Progenitor cell of endocrine pancreas (in vitro differentiated cells): ENCODE measurements around the gene DDIAS. TPM values are rescaled to one million over a fixed set of nuclear protein-coding genes. Genes with fewer than 3 reads are reported as not detected.

Experiments used
- DNase-seq: peaks from one replicate; pipeline ENCODE4 v3.0.0; 2021; ENCODE audit warnings: low spot score; ENCODE audit not compliant: unreplicated experiment
- H3K27ac Mint-ChIP-seq: 2 replicates; pipeline ENCODE4 v1.8.0; 2021; ENCODE audit warnings: mild to moderate bottlenecking, moderate library complexity, mixed read lengths
- H3K27me3 Mint-ChIP-seq: 2 replicates; pipeline ENCODE4 v1.8.0; 2021; ENCODE audit warnings: mixed read lengths
- H3K36me3 Mint-ChIP-seq: 2 replicates; pipeline ENCODE4 v1.8.0; 2022; ENCODE audit warnings: mixed read lengths; ENCODE audit not compliant: insufficient read depth
- H3K4me1 Mint-ChIP-seq: 2 replicates; pipeline ENCODE4 v1.8.0; 2021; ENCODE audit warnings: low read depth, mixed read lengths
- H3K4me3 Mint-ChIP-seq: 2 replicates; pipeline ENCODE4 v1.8.0; 2021; ENCODE audit warnings: low read depth, mild to moderate bottlenecking, moderate library complexity, mixed read lengths
- H3K9me3 Mint-ChIP-seq: 2 replicates; pipeline ENCODE4 v1.8.0; 2021; ENCODE audit warnings: low read depth, mixed read lengths
- CTCF ChIP-seq: fragments of 200-600 bp; sonication (generic); IDR thresholded peaks from one replicate; pipeline ENCODE4 v1.5.0; 2021; ENCODE audit warnings: antibody characterized with exemption, mild to moderate bottlenecking; ENCODE audit not compliant: unreplicated experiment
- total RNA-seq: library from RNA; stranded (reverse); gene quantifications from 2 replicates; pipeline ENCODE4 v1.2.1, GENCODE V29; 2021

DDIAS gene
- total RNA-seq, 1 donor from 2014 or later, result 7.8 TPM

GRCh38 chr11:82889133-82890001, 12.2 kb upstream of the DDIAS start:
- no peaks in the 10 kb centered on the region for H3K9me3 Mint-ChIP-seq
- H3K36me3 Mint-ChIP-seq, result no peaks in the 10 kb centered on the region
- no peak for TF ChIP-seq CTCF
- no peaks in the 10 kb centered on the region for H3K4me1 Mint-ChIP-seq
- H3K27me3 Mint-ChIP-seq, result no peaks in the 10 kb centered on the region
- H3K4me3 Mint-ChIP-seq, result no peak overlapping the region
- no peak for DNase-seq
- no peak overlapping the region for H3K27ac Mint-ChIP-seq

DNA sequence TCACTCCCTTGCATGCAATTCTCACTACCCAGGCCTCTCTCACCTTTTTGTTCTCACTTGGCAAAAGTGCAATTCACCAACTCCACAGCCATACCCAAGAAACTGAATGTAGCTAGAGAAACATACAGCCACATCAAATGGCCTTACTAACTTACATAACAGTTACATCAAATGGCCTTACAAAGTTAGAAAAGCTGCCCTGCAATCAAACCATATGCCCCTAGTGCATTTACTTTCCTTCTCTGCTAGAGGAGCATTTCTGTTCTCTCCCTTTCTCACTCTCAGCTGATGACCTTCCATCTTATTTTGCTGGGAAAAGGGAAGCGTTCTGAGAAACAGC, 11.6 kb upstream of the DDIAS start:
- no peak overlapping the region for H3K27ac Mint-ChIP-seq

GRCh38 chr11:82890936-82891335, 10.6 kb upstream of the DDIAS start:
- no peak overlapping the region for H3K4me3 Mint-ChIP-seq
- no peaks in the 10 kb centered on the region for H3K36me3 Mint-ChIP-seq
- no peaks in the 10 kb centered on the region for H3K9me3 Mint-ChIP-seq
- H3K4me1 Mint-ChIP-seq, result peaks cover 4% of the 10 kb centered on the region
- H3K27ac Mint-ChIP-seq, result no peak overlapping the region
- TF ChIP-seq CTCF, result no peak
- no peak for DNase-seq
- no peaks in the 10 kb centered on the region for H3K27me3 Mint-ChIP-seq

More for the DNA sequence above, 11.6 kb upstream of the DDIAS start:
- Mint-ChIP-seq H3K36me3 (no peaks in the 10 kb centered on the region), H3K4me3 (no peak overlapping the region), H3K9me3 (no peaks in the 10 kb centered on the region), H3K4me1 (no peaks in the 10 kb centered on the region), H3K27me3 (no peaks in the 10 kb centered on the region)
- TF ChIP-seq CTCF, result no peak
- DNase-seq, result no peak

- no peaks in the 10 kb centered on the region for H3K9me3 Mint-ChIP-seq
- H3K27ac Mint-ChIP-seq, result no peak overlapping the region
- no peak overlapping the region for H3K4me3 Mint-ChIP-seq
Observed at GRCh38 chr11:82892611-82893169, 8.8 kb upstream of the DDIAS start.

More at GRCh38 chr11:82892611-82893169, 8.8 kb upstream of the DDIAS start:
- no peak for TF ChIP-seq CTCF
- DNase-seq, result no peak
- H3K4me1 Mint-ChIP-seq, result peaks cover 9% of the 10 kb centered on the region
- no peaks in the 10 kb centered on the region for H3K27me3 Mint-ChIP-seq
- peaks cover 1% of the 10 kb centered on the region for H3K36me3 Mint-ChIP-seq
